PC-9 (cell line): ENCODE results near the gene HSD11B1.

Experiments
- CTCF ChIP-seq: fragments of 200-600 bp; sonication (generic); conservative IDR thresholded peaks from 2 replicates; pipeline ENCODE4 v1.6.1; 2017; ENCODE audit warnings: mixed run types, antibody characterized with exemption, mild to moderate bottlenecking, moderate library complexity
- EZH2 ChIP-seq: fragments of 200-600 bp; sonication (generic); IDR thresholded peaks from 2 replicates; pipeline ENCODE4 v1.8.0; 2017; ENCODE audit warnings: antibody characterized with exemption, low read depth

- TF ChIP-seq CTCF (no peak), EZH2 (no peak)
Measured at GRCh38 chr1:209708297-209708696, 3.7 kb downstream of the HSD11B1 start.
